GM23338 (cell line): ENCODE data around the gene TNFSF13B. TPM values are rescaled to one million over a fixed set of nuclear protein-coding genes. Genes with fewer than 3 reads are reported as not detected.

Source experiments
- ATAC-seq: fragments of 200-7000 bp; cut with Tn5 transposase; 3 replicates; pipeline ENCODE4 v1.9.1; 2020
- DNase-seq: peaks from one replicate; pipeline ENCODE4 v3.0.0-alpha.2; 2015; ENCODE audit warnings: low spot score
- H2AFZ ChIP-seq: fragments of 200-600 bp; sonication (generic); 2 replicates; pipeline ENCODE4 v1.8.0; 2016; ENCODE audit warnings: antibody characterized with exemption, mild to moderate bottlenecking, moderate library complexity
- H3F3A ChIP-seq: fragments of 200-600 bp; sonication (generic); replicated peaks from 2 replicates; pipeline ENCODE4 v1.8.0; 2017; ENCODE audit warnings: antibody characterized with exemption, mixed run types, low read depth
- H3K27ac ChIP-seq: fragments of 200-600 bp; sonication (generic); 2 replicates; pipeline ENCODE4 v1.6.1; 2016; ENCODE audit warnings: low read depth
- H3K27me3 ChIP-seq: fragments of 200-600 bp; sonication (generic); 2 replicates; pipeline ENCODE4 v1.8.0; 2016; ENCODE audit warnings: mild to moderate bottlenecking, mixed run types, moderate library complexity; ENCODE audit not compliant: insufficient read depth
- H3K36me3 ChIP-seq: fragments of 200-600 bp; sonication (generic); 2 replicates; pipeline ENCODE4 v1.8.0; 2016; ENCODE audit warnings: mild to moderate bottlenecking; ENCODE audit not compliant: insufficient read depth
- H3K4me1 ChIP-seq: fragments of 200-600 bp; sonication (generic); 2 replicates; pipeline ENCODE4 v1.8.0; 2016; ENCODE audit warnings: mild to moderate bottlenecking, moderate library complexity; ENCODE audit not compliant: insufficient read depth
- H3K4me2 ChIP-seq: fragments of 200-600 bp; sonication (generic); 2 replicates; pipeline ENCODE4 v1.7.1; 2017; ENCODE audit warnings: mixed run types
- H3K4me3 ChIP-seq: fragments of 200-600 bp; sonication (generic); 2 replicates; pipeline ENCODE4 v1.6.1; 2016; ENCODE audit warnings: mixed run types
- H3K79me2 ChIP-seq: fragments of 200-600 bp; sonication (generic); replicated peaks from 2 replicates; pipeline ENCODE4 v1.8.0; 2017; ENCODE audit warnings: mild to moderate bottlenecking; ENCODE audit not compliant: insufficient read depth
- H3K9me2 ChIP-seq: fragments of 200-600 bp; sonication (generic); 2 replicates; pipeline ENCODE4 v1.8.0; 2017; ENCODE audit not compliant: insufficient read depth
- H4K20me1 ChIP-seq: fragments of 200-600 bp; sonication (generic); replicated peaks from 2 replicates; pipeline ENCODE4 v1.8.0; 2017; ENCODE audit warnings: mild to moderate bottlenecking; ENCODE audit not compliant: insufficient read depth
- H3K27ac Mint-ChIP-seq: 2 replicates; pipeline ENCODE4 v1.8.0; 2020; ENCODE audit warnings: inconsistent platforms, mild to moderate bottlenecking, moderate library complexity, mixed read lengths
- H3K27me3 Mint-ChIP-seq: 3 replicates; pipeline ENCODE4 v1.8.0; 2022; ENCODE audit warnings: low read depth, mild to moderate bottlenecking, moderate library complexity, mixed read lengths, inconsistent platforms; ENCODE audit not compliant: insufficient read depth, poor library complexity
- H3K36me3 Mint-ChIP-seq: 3 replicates; pipeline ENCODE4 v1.8.0; 2021; ENCODE audit warnings: low read depth, mild to moderate bottlenecking, inconsistent platforms, moderate library complexity, mixed read lengths
- H3K4me1 Mint-ChIP-seq: 3 replicates; pipeline ENCODE4 v1.8.0; 2020; ENCODE audit warnings: mild to moderate bottlenecking, inconsistent platforms, mixed read lengths
- H3K4me3 Mint-ChIP-seq: 3 replicates; pipeline ENCODE4 v1.8.0; 2021; ENCODE audit warnings: moderate library complexity, mild to moderate bottlenecking, inconsistent platforms, mixed read lengths
- H3K9me3 Mint-ChIP-seq: 3 replicates; pipeline ENCODE4 v1.8.0; 2020; ENCODE audit warnings: moderate library complexity, mild to moderate bottlenecking, inconsistent platforms, mixed read lengths
- JUNB ChIP-seq: IDR thresholded peaks from one replicate; pipeline ENCODE4 v1.6.1; 2016; ENCODE audit warnings: antibody characterized with exemption; ENCODE audit not compliant: unreplicated experiment
- NANOG ChIP-seq: IDR thresholded peaks from 2 replicates; pipeline ENCODE4 v1.6.1; 2016; ENCODE audit warnings: antibody characterized with exemption, borderline replicate concordance
- POLR2AphosphoS5 ChIP-seq: IDR thresholded peaks from 2 replicates; pipeline ENCODE4 v1.6.1; 2016; ENCODE audit warnings: antibody characterized with exemption, low read depth
- STAT1 ChIP-seq: IDR thresholded peaks from one replicate; pipeline ENCODE4 v1.6.1; 2016; ENCODE audit warnings: antibody characterized with exemption; ENCODE audit not compliant: unreplicated experiment
- polyA plus RNA-seq: library from polyadenylated mRNA; unstranded; fragments of >200 nt; fragmentation: Nextera tagmentation; extraction: Ambion mirVana; gene quantifications from 2 replicates; pipeline ENCODE4 v1.2.1, GENCODE V29; 2016
- total RNA-seq: library from RNA; depleted of rRNA; stranded (reverse); fragments of >200 nt; shearing (Covaris generic); gene quantifications from 2 replicates; pipeline ENCODE4 v1.2.3, GENCODE V29; 2014
- TF ChIP-seq, protein P1 (sequence below): IDR thresholded peaks from one replicate; pipeline ENCODE4 v1.6.1; 2018; ENCODE audit warnings: antibody characterized with exemption; ENCODE audit not compliant: unreplicated experiment
- TF ChIP-seq, protein P2 (sequence below): IDR thresholded peaks from 2 replicates; pipeline ENCODE4 v1.6.1; 2016; ENCODE audit warnings: antibody characterized with exemption
- TF ChIP-seq, protein P3 (sequence below): fragments of 250-450 bp; sonication (Bioruptor Pico); IDR thresholded peaks from 2 replicates; pipeline ENCODE4 v1.5.0; 2020; ENCODE audit warnings: mild to moderate bottlenecking, moderate library complexity

Gene TNFSF13B
- total and polyA plus RNA-seq, 2 experiments from 2014 or later = 0.10 to 0.55 TPM

DNA sequence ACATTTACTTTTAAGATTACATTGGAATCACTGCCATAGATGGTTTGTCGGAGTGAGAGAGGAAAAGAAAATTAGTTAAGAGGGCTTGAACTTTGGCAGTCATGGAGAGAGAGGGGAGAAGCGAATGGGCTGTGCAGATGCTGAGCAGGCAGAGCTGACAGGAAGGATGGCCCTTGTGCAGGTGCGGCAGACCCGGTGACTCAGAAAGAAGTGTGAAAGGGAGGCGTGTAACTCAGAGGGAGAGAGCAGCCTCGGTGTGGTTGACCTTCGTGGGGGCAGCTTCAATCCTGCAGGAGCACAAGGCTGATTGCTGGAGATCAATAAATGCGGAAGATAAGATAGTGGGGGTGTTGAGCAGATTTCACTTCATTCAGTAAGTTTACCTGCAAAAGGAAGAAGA lies 76.9 kb downstream of the TNFSF13B start:
- Histone ChIP-seq H3K27ac (no peak overlapping the region), H3K4me1 (no peaks in the 10 kb centered on the region), H3K9me2 (no peaks in the 10 kb centered on the region), H2AFZ (no peak overlapping the region), H3K27me3 (no peaks in the 10 kb centered on the region), H3F3A (no peaks in the 10 kb centered on the region), H4K20me1 (no peaks in the 10 kb centered on the region), H3K4me2 (no peak overlapping the region), H3K4me3 (no peak overlapping the region), H3K79me2 (no peaks in the 10 kb centered on the region), H3K36me3 (no peaks in the 10 kb centered on the region)
- Mint-ChIP-seq H3K9me3 (no peaks in the 10 kb centered on the region), H3K27ac (no peak overlapping the region), H3K4me1 (peaks cover 8% of the 10 kb centered on the region), H3K27me3 (peaks cover 3% of the 10 kb centered on the region), H3K4me3 (no peak overlapping the region), H3K36me3 (no peaks in the 10 kb centered on the region)
- TF ChIP-seq POLR2AphosphoS5 = no peak
- TF ChIP-seq STAT1 = no peak
- no peak for TF ChIP-seq NANOG
- no peak for TF ChIP-seq JUNB
- TF ChIP-seq, protein P1, sequence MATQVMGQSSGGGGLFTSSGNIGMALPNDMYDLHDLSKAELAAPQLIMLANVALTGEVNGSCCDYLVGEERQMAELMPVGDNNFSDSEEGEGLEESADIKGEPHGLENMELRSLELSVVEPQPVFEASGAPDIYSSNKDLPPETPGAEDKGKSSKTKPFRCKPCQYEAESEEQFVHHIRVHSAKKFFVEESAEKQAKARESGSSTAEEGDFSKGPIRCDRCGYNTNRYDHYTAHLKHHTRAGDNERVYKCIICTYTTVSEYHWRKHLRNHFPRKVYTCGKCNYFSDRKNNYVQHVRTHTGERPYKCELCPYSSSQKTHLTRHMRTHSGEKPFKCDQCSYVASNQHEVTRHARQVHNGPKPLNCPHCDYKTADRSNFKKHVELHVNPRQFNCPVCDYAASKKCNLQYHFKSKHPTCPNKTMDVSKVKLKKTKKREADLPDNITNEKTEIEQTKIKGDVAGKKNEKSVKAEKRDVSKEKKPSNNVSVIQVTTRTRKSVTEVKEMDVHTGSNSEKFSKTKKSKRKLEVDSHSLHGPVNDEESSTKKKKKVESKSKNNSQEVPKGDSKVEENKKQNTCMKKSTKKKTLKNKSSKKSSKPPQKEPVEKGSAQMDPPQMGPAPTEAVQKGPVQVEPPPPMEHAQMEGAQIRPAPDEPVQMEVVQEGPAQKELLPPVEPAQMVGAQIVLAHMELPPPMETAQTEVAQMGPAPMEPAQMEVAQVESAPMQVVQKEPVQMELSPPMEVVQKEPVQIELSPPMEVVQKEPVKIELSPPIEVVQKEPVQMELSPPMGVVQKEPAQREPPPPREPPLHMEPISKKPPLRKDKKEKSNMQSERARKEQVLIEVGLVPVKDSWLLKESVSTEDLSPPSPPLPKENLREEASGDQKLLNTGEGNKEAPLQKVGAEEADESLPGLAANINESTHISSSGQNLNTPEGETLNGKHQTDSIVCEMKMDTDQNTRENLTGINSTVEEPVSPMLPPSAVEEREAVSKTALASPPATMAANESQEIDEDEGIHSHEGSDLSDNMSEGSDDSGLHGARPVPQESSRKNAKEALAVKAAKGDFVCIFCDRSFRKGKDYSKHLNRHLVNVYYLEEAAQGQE = no peak
- TF ChIP-seq, protein P2, sequence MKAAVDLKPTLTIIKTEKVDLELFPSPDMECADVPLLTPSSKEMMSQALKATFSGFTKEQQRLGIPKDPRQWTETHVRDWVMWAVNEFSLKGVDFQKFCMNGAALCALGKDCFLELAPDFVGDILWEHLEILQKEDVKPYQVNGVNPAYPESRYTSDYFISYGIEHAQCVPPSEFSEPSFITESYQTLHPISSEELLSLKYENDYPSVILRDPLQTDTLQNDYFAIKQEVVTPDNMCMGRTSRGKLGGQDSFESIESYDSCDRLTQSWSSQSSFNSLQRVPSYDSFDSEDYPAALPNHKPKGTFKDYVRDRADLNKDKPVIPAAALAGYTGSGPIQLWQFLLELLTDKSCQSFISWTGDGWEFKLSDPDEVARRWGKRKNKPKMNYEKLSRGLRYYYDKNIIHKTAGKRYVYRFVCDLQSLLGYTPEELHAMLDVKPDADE = no peak
- TF ChIP-seq, protein P3, sequence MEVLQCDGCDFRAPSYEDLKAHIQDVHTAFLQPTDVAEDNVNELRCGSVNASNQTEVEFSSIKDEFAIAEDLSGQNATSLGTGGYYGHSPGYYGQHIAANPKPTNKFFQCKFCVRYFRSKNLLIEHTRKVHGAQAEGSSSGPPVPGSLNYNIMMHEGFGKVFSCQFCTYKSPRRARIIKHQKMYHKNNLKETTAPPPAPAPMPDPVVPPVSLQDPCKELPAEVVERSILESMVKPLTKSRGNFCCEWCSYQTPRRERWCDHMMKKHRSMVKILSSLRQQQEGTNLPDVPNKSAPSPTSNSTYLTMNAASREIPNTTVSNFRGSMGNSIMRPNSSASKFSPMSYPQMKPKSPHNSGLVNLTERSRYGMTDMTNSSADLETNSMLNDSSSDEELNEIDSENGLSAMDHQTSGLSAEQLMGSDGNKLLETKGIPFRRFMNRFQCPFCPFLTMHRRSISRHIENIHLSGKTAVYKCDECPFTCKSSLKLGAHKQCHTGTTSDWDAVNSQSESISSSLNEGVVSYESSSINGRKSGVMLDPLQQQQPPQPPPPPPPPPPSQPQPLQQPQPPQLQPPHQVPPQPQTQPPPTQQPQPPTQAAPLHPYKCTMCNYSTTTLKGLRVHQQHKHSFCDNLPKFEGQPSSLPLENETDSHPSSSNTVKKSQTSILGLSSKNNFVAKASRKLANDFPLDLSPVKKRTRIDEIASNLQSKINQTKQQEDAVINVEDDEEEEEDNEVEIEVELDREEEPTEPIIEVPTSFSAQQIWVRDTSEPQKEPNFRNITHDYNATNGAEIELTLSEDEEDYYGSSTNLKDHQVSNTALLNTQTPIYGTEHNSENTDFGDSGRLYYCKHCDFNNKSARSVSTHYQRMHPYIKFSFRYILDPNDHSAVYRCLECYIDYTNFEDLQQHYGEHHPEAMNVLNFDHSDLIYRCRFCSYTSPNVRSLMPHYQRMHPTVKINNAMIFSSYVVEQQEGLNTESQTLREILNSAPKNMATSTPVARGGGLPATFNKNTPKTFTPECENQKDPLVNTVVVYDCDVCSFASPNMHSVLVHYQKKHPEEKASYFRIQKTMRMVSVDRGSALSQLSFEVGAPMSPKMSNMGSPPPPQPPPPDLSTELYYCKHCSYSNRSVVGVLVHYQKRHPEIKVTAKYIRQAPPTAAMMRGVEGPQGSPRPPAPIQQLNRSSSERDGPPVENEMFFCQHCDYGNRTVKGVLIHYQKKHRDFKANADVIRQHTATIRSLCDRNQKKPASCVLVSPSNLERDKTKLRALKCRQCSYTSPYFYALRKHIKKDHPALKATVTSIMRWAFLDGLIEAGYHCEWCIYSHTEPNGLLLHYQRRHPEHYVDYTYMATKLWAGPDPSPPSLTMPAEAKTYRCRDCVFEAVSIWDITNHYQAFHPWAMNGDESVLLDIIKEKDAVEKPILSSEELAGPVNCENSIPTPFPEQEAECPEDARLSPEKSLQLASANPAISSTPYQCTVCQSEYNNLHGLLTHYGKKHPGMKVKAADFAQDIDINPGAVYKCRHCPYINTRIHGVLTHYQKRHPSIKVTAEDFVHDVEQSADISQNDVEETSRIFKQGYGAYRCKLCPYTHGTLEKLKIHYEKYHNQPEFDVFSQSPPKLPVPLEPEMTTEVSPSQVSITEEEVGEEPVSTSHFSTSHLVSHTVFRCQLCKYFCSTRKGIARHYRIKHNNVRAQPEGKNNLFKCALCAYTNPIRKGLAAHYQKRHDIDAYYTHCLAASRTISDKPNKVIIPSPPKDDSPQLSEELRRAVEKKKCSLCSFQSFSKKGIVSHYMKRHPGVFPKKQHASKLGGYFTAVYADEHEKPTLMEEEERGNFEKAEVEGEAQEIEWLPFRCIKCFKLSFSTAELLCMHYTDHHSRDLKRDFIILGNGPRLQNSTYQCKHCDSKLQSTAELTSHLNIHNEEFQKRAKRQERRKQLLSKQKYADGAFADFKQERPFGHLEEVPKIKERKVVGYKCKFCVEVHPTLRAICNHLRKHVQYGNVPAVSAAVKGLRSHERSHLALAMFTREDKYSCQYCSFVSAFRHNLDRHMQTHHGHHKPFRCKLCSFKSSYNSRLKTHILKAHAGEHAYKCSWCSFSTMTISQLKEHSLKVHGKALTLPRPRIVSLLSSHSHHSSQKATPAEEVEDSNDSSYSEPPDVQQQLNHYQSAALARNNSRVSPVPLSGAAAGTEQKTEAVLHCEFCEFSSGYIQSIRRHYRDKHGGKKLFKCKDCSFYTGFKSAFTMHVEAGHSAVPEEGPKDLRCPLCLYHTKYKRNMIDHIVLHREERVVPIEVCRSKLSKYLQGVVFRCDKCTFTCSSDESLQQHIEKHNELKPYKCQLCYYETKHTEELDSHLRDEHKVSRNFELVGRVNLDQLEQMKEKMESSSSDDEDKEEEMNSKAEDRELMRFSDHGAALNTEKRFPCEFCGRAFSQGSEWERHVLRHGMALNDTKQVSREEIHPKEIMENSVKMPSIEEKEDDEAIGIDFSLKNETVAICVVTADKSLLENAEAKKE (CRISPR knock-in tag) = no peak
- DNase-seq (peak; percentile 6), ATAC-seq (no peak; the same call in 2 of the 3 replicates)
